HG02623 (cell line): ENCODE data around the gene OGG1.
A peak's percentile ranks its signal among the peaks of the same experiment; 100 is the strongest.

Source experiments
- ATAC-seq: cut with Tn5 transposase; IDR thresholded peaks from one replicate; pipeline ENCODE4 v1.9.1; 2021; ENCODE audit warnings: moderate library complexity; ENCODE audit not compliant: unreplicated experiment

The OGG1 gene

GRCh38 chr3:9781978-9782603 lies 32.3 kb downstream of the OGG1 start:
- ATAC-seq: no peak

DNA sequence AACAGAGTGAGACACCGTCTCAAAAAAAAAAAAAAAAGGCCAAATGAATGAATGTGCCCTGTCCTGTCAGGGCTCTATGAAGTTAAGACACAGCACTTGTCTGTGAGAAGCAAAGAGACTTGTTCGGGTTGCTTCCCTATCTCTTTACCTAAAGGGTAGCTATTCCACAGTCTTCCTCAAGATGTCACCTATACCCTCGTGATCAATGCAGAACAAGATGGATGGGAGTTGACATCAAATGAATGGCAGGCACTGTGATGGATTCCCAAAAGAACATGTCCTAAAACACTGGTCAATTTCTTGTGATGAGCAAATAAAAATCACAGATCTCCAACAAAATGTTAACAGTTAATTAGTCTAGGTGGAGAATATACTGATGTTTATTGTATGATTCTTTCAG lies 33.0 kb downstream of the OGG1 start:
- ATAC-seq: no peak

GRCh38 chr3:9783954-9784353 lies 34.2 kb downstream of the OGG1 start:
- ATAC-seq: no peak

- ATAC-seq: no peak
Measured at GRCh38 chr3:9784965-9785364, 35.2 kb downstream of the OGG1 start.

- ATAC-seq: no peak
Measured at GRCh38 chr3:9785602-9786001, 35.9 kb downstream of the OGG1 start.

GRCh38 chr3:9786209-9786739 lies 36.5 kb downstream of the OGG1 start:
- ATAC-seq: no peak

DNA sequence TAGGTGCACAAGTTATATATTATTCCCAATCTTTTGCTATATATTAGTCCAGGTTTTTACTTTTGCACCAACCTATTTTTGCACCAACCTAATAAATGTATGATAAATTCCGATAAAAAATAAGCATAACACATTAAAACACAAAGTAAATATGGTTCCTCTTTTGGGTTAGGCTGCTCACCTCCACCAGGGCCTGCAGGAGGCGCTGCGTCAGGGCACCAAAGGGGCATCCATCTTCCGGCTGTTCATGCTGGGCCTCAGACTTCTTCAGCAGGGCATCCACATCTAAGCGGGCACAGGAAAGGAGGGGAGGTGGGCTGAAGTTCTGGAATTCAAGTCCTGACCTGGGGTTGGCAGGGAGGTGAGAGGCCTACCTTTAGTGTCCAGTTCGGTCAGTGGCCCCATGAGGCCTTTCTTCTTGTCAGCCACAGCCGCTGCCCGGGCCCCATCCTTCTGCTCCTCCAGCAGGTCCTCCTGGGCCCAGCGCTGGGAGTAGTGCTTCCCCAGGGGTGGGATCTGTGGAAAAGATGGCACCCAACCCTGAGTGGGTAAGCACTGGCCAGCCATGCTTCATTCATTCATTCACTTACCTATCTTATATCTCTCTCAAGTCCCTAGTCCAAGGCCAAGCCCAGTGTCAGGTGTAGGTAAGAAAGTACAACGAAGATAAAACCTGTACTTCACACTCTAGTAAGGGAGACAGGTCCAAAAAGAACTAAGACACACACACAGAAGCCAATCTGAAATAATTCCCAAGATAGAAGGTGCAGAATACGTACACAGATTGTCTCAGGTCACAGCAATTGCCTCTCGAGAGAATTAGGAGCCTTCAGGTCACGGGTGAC lies 37.3 kb downstream of the OGG1 start:
- no peak for ATAC-seq

DNA sequence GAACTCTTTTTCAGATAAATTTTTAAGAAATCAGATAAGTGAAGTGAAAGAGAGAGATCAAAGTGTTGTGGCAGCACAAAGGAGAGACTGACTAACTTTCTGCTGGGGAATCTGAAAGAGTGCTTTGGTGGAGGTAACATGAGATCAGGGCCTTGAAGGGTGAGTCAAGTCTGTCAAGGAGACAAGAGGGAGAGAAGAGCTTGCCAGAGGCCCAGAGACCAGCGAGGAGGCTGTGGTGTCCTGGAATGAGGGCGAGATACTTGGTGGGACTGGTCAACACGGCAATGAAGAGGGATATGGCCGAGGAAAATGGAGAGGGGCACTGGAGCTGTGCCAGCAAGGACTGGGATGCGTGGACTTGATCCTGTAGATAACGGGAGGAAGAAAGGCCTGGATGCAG lies 38.0 kb downstream of the OGG1 start:
- no peak for ATAC-seq

DNA sequence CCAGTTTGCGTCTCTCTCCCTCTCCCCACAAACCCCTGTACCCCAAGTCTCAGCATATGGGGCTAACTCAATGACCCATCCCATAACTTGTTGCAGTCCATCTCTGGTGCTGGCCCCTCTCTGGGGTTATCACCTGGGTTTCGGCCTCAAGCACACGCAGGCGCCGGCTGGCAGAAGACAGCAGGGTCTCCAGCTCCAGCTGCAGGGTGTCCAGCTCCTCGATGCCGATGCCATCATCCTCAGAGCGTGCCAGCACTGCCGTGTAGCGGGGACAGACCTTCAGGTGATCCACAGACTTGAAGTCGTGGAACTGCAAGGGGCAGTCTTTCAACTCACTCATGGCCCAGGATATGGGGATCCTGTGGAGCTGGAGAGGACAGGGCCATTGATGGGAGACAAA lies 41.4 kb downstream of the OGG1 start:
- ATAC-seq: no peak

GRCh38 chr3:9791790-9792404 lies 42.1 kb downstream of the OGG1 start:
- ATAC-seq: no peak

GRCh38 chr3:9792405-9793160 lies 42.8 kb downstream of the OGG1 start, which contains the start of the genes ARPC4 and TADA3:
Gene ARPC4 (plus strand): TSS chr3:9793082. CDS start chr3:9793122, 40 bp downstream.
Gene TADA3 (minus strand): TSS chr3:9792473. CDS start chr3:9791466, 1,007 bp downstream.
- ATAC-seq: peak; percentile 75

- ATAC-seq: no peak
Measured at GRCh38 chr3:9793161-9793781, 43.5 kb downstream of the OGG1 start.

DNA sequence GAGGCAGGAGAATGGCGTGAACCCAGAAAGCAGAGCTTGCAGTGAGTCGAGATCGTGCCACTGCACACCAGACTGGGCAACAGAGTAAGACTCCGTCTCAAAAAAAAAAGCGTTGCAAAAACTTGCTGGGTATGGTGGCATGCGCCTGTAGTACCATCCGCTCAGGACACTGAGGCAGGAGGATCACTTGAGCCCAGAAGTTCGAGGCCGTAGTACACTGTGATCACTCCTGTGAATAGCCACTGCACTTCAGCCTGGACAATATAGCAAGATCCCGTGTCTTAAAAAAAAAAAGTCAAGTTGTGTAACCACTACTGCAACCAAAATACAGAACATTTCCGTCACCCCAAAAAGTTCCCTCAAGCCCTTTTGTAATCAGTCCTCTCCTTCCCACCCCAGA lies 44.6 kb downstream of the OGG1 start:
- no peak for ATAC-seq

DNA sequence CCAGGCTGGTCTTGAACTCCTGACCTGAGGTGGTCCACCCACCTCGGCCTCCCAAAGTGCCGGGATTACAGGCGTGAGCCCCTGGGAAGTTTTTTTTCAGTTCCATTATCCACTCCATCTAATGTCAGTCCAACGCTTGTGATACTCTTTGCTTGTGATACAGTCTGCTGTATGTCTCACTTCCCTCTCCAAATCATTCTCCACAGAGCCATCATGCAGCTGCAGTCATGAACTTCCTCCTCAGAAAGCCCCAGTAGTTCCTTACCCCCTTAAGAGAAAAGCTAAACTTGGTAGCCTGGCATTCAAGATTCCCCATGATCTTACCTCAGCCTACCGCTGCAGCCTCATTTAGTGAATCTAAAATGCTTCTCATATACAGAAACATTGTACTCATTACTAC lies 45.5 kb downstream of the OGG1 start:
- no peak for ATAC-seq

DNA sequence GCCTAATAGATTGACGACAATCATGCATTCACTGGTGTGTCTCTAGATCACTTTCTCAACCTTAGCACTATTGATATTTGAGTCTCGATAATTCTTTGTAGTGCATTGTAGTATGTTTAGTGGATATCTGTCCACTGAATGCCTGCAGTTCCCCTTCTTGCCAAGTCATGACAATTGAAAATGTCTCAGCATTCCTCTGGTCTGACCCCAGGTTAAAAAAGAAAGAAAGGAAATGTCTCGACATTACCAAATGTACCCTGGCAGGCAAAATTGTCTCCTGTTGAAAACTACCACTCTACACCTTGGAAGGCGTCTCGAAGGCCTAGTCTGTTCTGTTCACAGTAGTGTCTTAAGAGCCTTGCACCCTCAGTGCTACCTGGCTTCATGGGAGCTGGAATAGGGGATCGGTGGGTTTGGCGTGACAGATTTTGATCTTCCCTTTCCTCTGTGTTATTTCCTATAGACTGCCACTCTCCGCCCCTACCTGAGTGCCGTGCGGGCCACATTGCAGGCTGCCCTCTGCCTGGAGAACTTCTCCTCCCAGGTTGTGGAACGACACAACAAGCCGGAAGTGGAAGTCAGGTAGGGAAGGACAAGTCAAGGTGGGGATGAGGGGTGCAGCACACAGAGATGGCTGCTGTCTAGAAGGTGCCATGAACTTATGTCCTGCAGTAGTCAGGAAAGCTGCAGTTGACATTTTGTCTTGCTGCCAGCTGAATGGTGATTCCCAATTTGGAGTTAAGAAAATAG lies 47.6 kb downstream of the OGG1 start:
- ATAC-seq: no peak

DNA sequence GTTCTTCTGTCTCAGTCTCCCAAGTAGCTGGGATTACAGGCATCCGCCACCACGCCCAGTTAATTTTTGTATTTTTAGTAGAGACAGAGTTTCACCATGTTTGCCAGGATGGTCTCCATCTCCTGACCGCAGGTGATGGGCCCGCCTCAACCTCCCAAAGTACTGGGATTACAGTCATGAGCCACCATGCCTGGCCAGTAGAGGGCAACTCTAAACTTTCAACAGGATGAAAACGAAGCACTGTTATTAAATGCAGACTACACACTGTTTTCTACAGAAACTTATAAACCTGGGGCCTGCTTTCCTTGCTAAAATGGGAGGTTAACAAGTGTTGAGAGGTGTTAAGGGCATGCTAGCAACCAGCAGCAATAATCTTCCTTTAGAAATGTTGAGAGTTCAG lies 50.8 kb downstream of the OGG1 start:
- ATAC-seq: no peak

DNA sequence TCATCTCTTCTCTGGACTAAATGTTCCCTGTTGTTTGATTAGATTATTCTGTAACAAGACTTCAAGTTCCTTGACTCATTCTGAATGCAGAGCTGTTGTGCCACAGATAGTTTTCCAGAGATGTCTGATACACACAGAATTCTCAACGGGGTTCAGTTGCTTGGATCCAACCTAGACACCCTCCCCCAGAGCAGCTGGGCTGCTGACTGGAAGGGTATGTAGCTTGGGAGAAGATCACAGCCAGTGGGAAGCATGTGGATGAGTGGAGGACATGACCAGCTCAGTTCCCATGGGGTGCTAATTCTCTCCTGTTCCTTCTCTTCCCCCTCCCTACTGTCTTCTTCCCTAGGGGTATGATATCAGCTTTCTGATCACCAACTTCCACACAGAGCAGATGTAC lies 53.7 kb downstream of the OGG1 start:
- ATAC-seq: no peak

- no peak for ATAC-seq
Measured at GRCh38 chr3:9804996-9805395, 55.2 kb downstream of the OGG1 start.

- no peak for ATAC-seq
Measured at GRCh38 chr3:9806137-9806536, 56.4 kb downstream of the OGG1 start.
